Ovary (tissue), 9 donors: ENCODE results near the gene NUSAP1. TPM values are rescaled to one million over a fixed set of nuclear protein-coding genes. Genes with fewer than 3 reads are reported as not detected.

ENCODE experiments used
- DNase-seq, 5 donors: peaks; one replicate each; pipeline ENCODE4 v3.0.0-alpha.2; 2019 to 2020
- H3K27ac ChIP-seq, 2 donors: fragments of 200-600 bp; one replicate each; pipeline versions ENCODE4 v1.5.1 to v1.8.0; 2019 to 2022
- H3K27me3 ChIP-seq: fragments of 200-600 bp; one replicate; pipeline ENCODE4 v1.8.0; 2022
- H3K36me3 ChIP-seq: fragments of 200-600 bp; sonication (generic); one replicate; pipeline ENCODE4 v1.5.1; 2019
- H3K4me1 ChIP-seq: one replicate; pipeline ENCODE4 v1.8.1; 2013; ENCODE audit warnings: mild to moderate bottlenecking, moderate library complexity; ENCODE audit not compliant: insufficient read depth
- H3K4me3 ChIP-seq: fragments of 200-600 bp; sonication (generic); one replicate; pipeline ENCODE4 v1.5.1; 2017
- H3K9me3 ChIP-seq, 2 donors: fragments of 200-600 bp in 1 of 2; sonication (generic) in 1 of 2; one replicate each; pipeline versions ENCODE4 v1.5.1 to v1.8.1; 2013 to 2019; ENCODE audit warnings: mild to moderate bottlenecking in 1 of 2, moderate library complexity in 1 of 2
- EP300 ChIP-seq: sonication (generic); formaldehyde crosslinking; IDR thresholded peaks from one replicate; pipeline ENCODE4 v1.6.1; 2017; ENCODE audit warnings: antibody characterized with exemption
- POLR2A ChIP-seq: fragments of 450-650 bp; IDR thresholded peaks from one replicate; pipeline ENCODE4 v1.6.1; 2017; ENCODE audit warnings: antibody characterized with exemption, mild to moderate bottlenecking, moderate library complexity
- WGBS, 3 donors: extraction: QIAGEN DNeasy Blood & Tissue Kit in 1 of 3; methylation state at CpG; one replicate each; pipeline versions ENCODE4 v1.1.5 to v1.1.7; 2013 to 2017; 5-methylcytosine and 5-hydroxymethylcytosine counted together
- intact Hi-C, 4 donors: fragments of 100-400 bp; cut with DNase I; formaldehyde crosslinking; loops; one replicate each; pipeline versions ENCODE4 v1.11.0 to v1.15.1; 2022 to 2023
- polyA plus RNA-seq, 2 donors: library from polyadenylated mRNA; stranded (reverse); fragments of 200-250 nt in 1 of 2; fragments of 350-450 nt in 1 of 2; fragmentation: Illumina TruSeq in 1 of 2; extraction: RNeasy Lipid Tissue Mini Kit (QIAGEN cat#74804) in 1 of 2; gene quantifications; one replicate each; pipeline ENCODE4 v1.2.3, GENCODE V29; 2013 to 2014
- total RNA-seq, 7 donors: library from RNA; depleted of rRNA in 2 of 7; stranded (reverse); fragments of >200 nt in 2 of 7; fragmentation: NEBNext Ultra II Directional in 3 of 7; extraction: Animal tissue kit (Norgen Biotek cat#: 25700) in 3 of 7; gene quantifications; one replicate each; pipeline versions ENCODE4 v1.1.0 to v1.2.4, GENCODE V29; 2016 to 2023
- TF ChIP-seq, protein P1 (sequence below), 3 donors: fragments of 450-650 bp in 2 of 3; fragments of 200-600 bp in 1 of 3; IDR thresholded peaks; one replicate each; pipeline versions ENCODE4 v1.5.1 to v1.8.0; 2016 to 2022; ENCODE audit warnings: antibody characterized with exemption in 3 of 3, mild to moderate bottlenecking in 1 of 3
- donor health status: DM: no; HTN: no; CAD: no; lungs with moderate emphysema.
- donor health status: DM: no; HTN: no; CAD: no.
- donor health status: Bipolar disorder and iron deficiency.
- donor health status: DM: yes; HTN: yes; CAD: no.
- donor health status: DM: no; HTN: no; CAD: no.
- donor health status: DM: yes; HTN: yes; CAD: no.

NUSAP1 gene
- total and polyA plus RNA-seq, 9 donors, result 2.2 to 14.8 (median 5.8) TPM

DNA sequence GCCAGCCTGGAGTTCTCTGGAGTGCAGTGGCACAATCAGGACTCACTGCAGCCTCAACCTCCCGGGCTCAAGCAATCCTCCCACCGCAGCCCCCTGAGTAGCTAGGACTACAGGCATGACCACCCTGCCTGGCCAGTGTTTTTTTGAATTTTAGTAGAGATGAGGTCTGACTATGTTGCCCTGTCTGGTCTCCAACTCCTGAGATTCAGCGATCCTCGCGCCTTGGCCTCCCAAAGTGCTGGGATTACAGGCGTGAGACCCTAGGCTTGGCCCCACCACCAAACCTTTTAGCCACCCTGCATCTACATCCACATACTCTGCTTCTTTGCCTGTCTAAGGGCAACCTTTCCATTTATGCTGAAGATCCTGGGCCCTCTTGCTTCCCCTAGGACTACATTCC is 4.4 kb downstream of the NUSAP1 start:
- Histone ChIP-seq H3K4me1 (peaks cover 3% of the 10 kb centered on the region), H3K27me3 (no peaks in the 10 kb centered on the region), H3K36me3 (no peaks in the 10 kb centered on the region), H3K27ac (no peak overlapping the region), H3K9me3 (no peaks in the 10 kb centered on the region), H3K4me3 (no peak overlapping the region)
- 98 to 100% (median 98%) methylated on average over 6 of the region's 6 CpGs for WGBS, 3 donors
- intact Hi-C loops, result no loop called here
- DNase-seq, result no peak
- TF ChIP-seq EP300 (no peak), POLR2A (no peak)
- TF ChIP-seq, protein P1, sequence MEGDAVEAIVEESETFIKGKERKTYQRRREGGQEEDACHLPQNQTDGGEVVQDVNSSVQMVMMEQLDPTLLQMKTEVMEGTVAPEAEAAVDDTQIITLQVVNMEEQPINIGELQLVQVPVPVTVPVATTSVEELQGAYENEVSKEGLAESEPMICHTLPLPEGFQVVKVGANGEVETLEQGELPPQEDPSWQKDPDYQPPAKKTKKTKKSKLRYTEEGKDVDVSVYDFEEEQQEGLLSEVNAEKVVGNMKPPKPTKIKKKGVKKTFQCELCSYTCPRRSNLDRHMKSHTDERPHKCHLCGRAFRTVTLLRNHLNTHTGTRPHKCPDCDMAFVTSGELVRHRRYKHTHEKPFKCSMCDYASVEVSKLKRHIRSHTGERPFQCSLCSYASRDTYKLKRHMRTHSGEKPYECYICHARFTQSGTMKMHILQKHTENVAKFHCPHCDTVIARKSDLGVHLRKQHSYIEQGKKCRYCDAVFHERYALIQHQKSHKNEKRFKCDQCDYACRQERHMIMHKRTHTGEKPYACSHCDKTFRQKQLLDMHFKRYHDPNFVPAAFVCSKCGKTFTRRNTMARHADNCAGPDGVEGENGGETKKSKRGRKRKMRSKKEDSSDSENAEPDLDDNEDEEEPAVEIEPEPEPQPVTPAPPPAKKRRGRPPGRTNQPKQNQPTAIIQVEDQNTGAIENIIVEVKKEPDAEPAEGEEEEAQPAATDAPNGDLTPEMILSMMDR (IDR thresholded peaks at IDR 0.05), result no peak

DNA sequence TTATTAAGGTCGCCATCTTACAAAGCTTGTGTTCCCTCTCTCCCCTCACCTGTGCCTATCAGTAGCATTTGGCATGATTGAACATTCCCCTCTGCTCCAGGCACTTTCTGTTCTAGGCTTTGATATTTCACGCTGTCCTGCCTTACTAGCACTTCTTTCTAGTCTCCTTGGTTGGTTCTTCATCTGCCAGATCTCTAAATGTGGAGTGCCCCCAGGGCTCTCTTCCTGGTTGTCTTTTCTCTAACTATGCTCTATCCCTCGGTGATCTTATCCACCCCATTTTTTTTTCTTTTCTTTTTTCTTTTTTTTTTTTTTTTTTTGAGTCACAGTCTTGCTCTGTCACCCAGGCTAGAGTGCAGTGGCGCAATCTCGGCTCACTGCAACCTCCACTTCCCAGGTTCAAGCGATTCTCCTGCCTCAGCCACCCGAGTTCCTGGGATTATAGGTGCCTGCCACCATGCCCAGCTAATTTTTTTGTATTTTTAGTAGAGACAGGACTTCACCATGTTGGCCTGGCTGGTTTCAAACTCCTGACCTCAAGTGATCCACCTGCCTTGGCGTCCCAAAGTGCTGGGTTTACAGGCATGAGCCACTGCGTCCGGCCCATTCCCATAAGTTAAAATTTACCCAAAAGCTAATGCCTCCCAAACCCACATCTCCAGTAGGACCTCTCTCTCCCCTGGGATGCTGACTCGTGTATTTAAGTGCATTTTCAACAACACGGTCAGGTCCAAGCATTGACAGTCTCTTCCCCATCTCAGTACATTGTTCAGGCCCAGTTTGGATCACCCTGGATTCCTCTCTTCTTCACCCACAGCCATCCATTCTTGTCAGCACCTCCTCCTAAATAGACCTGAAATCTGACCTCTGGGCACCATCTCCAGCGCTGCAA is 5.2 kb downstream of the NUSAP1 start:
- no peaks in the 10 kb centered on the region for H3K9me3 ChIP-seq
- no peak overlapping the region for H3K4me3 ChIP-seq
- peaks cover 3% of the 10 kb centered on the region for H3K4me1 ChIP-seq
- no peak overlapping the region for H3K27ac ChIP-seq
- TF ChIP-seq POLR2A, result no peak
- TF ChIP-seq EP300, result no peak
- TF ChIP-seq, protein P1 (IDR thresholded peaks at IDR 0.05), result no peak
- no peaks in the 10 kb centered on the region for H3K36me3 ChIP-seq
- WGBS, 3 donors, result 90 to 91% (median 91%) methylated on average over 13 of the region's 13 CpGs
- intact Hi-C loops, result no loop called here
- H3K27me3 ChIP-seq, result no peaks in the 10 kb centered on the region
- DNase-seq, result no peak

DNA sequence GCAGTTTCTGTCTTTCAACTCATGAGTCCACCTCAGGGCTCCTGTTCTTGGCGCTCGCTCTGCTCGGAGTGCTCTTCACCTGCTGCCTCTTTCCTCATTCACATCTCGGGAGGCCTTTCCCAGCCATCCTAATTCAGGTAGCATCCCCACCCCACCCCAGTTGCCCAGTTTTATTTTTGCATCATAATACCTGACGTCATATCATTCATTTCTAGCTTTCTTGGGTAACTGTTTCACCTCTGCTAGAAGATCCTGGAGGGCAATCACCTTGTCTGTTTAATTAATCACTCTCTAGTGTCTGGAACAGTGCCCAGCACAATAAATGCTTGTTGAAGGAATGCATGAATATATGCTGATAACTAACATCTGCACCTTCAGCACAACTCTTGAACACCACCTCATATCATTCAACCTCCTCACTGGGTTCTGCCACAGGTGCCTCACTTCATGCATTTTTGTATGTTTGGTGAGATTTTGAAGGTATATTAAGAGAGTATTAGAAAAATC is 7.6 kb downstream of the NUSAP1 start:
- H3K36me3 ChIP-seq, result no peaks in the 10 kb centered on the region
- 94 to 95% (median 95%) methylated on average over 5 of the region's 5 CpGs for WGBS, 3 donors
- intact Hi-C loops, result no loop called here
- TF ChIP-seq EP300 (no peak), POLR2A (no peak)
- TF ChIP-seq, protein P1 (IDR thresholded peaks at IDR 0.05), result no peak
- no peaks in the 10 kb centered on the region for H3K27me3 ChIP-seq
- DNase-seq, result no peak
- no peak overlapping the region for H3K27ac ChIP-seq
- no peak overlapping the region for H3K4me3 ChIP-seq
- no peaks in the 10 kb centered on the region for H3K4me1 ChIP-seq
- no peaks in the 10 kb centered on the region for H3K9me3 ChIP-seq

DNA sequence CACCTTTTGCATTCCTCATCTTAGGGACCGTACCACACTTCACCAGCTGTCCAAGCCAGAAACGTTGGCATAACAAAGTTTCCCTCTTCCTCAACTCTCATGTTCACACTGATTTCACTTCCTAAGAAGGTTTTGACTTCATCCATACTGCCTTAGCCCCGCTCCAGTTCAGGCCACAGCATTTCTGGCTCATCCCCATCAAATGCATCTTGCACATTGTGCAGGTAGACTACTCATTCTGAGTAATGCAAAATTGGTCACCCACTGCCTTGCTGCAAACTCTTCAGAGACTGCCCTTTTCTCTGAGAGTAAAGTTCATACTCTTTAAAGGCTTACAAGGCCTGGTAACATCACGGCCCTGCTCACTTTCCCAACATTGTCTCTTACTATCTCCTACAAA is 8.8 kb downstream of the NUSAP1 start:
- no peaks in the 10 kb centered on the region for H3K4me1 ChIP-seq
- H3K27me3 ChIP-seq, result no peaks in the 10 kb centered on the region
- 61 to 90% (median 78%) methylated on average over 4 of the region's 4 CpGs for WGBS, 3 donors
- no peak overlapping the region for H3K4me3 ChIP-seq
- H3K9me3 ChIP-seq, result no peaks in the 10 kb centered on the region
- no peak for DNase-seq
- TF ChIP-seq, protein P1 (IDR thresholded peaks at IDR 0.05), result no peak
- TF ChIP-seq POLR2A (no peak), EP300 (no peak)
- intact Hi-C loops, result no loop called here
- no peak overlapping the region for H3K27ac ChIP-seq
- no peaks in the 10 kb centered on the region for H3K36me3 ChIP-seq
